Type B pancreatic cell (in vitro differentiated cells): ENCODE measurements around the gene RAB30. TPM values are rescaled to one million over a fixed set of nuclear protein-coding genes. Genes with fewer than 3 reads are reported as not detected.

ENCODE experiments used
- DNase-seq: peaks from one replicate; pipeline ENCODE4 v3.0.0; 2021; ENCODE audit warnings: mixed read lengths; ENCODE audit not compliant: unreplicated experiment; ENCODE audit errors: extremely low spot score
- H3K27ac Mint-ChIP-seq: 2 replicates; pipeline ENCODE4 v1.8.0; 2021; ENCODE audit warnings: mild to moderate bottlenecking, mixed read lengths
- H3K27me3 Mint-ChIP-seq: 2 replicates; pipeline ENCODE4 v1.8.0; 2021; ENCODE audit warnings: mixed read lengths
- H3K36me3 Mint-ChIP-seq: 2 replicates; pipeline ENCODE4 v1.8.0; 2021; ENCODE audit warnings: mixed read lengths
- H3K4me1 Mint-ChIP-seq: one replicate; pipeline ENCODE4 v1.8.0; 2021; ENCODE audit warnings: mixed read lengths; ENCODE audit not compliant: unreplicated experiment
- H3K4me3 Mint-ChIP-seq: 2 replicates; pipeline ENCODE4 v1.8.0; 2021; ENCODE audit warnings: mild to moderate bottlenecking, mixed read lengths
- H3K9me3 Mint-ChIP-seq: 2 replicates; pipeline ENCODE4 v1.8.0; 2021; ENCODE audit warnings: mixed read lengths
- CTCF ChIP-seq: fragments of 200-600 bp; sonication (generic); conservative IDR thresholded peaks from 2 replicates; pipeline ENCODE4 v1.5.0; 2021; ENCODE audit warnings: antibody characterized with exemption, mild to moderate bottlenecking
- total RNA-seq: library from RNA; stranded (reverse); gene quantifications from 2 replicates; pipeline ENCODE4 v1.2.1, GENCODE V29; 2021; ENCODE audit warnings: low replicate concordance

The RAB30 gene
- total RNA-seq, 1 donor from 2014 or later: 13.8 TPM

- Mint-ChIP-seq H3K4me1 (peaks cover 16% of the 10 kb centered on the region), H3K36me3 (peaks cover 7% of the 10 kb centered on the region), H3K27ac (no peak overlapping the region), H3K27me3 (no peaks in the 10 kb centered on the region), H3K4me3 (no peak overlapping the region), H3K9me3 (peaks cover 6% of the 10 kb centered on the region)
- TF ChIP-seq CTCF: no peak
- no peak for DNase-seq
Measured at GRCh38 chr11:83056204-83056603, 15.5 kb downstream of the RAB30 start.

GRCh38 chr11:83054904-83055380 is 16.8 kb downstream of the RAB30 start:
- Mint-ChIP-seq H3K27ac (no peak overlapping the region), H3K4me3 (no peak overlapping the region), H3K36me3 (peaks cover 4% of the 10 kb centered on the region), H3K4me1 (peaks cover 16% of the 10 kb centered on the region), H3K27me3 (no peaks in the 10 kb centered on the region), H3K9me3 (peaks cover 8% of the 10 kb centered on the region)
- DNase-seq: no peak
- TF ChIP-seq CTCF: no peak

GRCh38 chr11:83054001-83054400 is 17.7 kb downstream of the RAB30 start:
- Mint-ChIP-seq H3K27ac (no peak overlapping the region), H3K9me3 (peaks cover 8% of the 10 kb centered on the region), H3K4me1 (peaks cover 16% of the 10 kb centered on the region), H3K27me3 (no peaks in the 10 kb centered on the region), H3K4me3 (no peak overlapping the region), H3K36me3 (peaks cover 4% of the 10 kb centered on the region)
- no peak for TF ChIP-seq CTCF
- DNase-seq: no peak

GRCh38 chr11:83051760-83052671 is 19.7 kb downstream of the RAB30 start:
- Mint-ChIP-seq H3K27ac (peak overlapping the region; percentile 81), H3K9me3 (peaks cover 8% of the 10 kb centered on the region), H3K36me3 (peaks cover 4% of the 10 kb centered on the region), H3K4me3 (peak overlapping the region; percentile 3), H3K4me1 (peaks cover 36% of the 10 kb centered on the region), H3K27me3 (no peaks in the 10 kb centered on the region)
- no peak for TF ChIP-seq CTCF
- no peak for DNase-seq

GRCh38 chr11:83047515-83048225 is 24.0 kb downstream of the RAB30 start:
- DNase-seq: no peak
- Mint-ChIP-seq H3K36me3 (peaks cover 4% of the 10 kb centered on the region), H3K27ac (no peak overlapping the region), H3K4me3 (no peak overlapping the region), H3K9me3 (peaks cover 8% of the 10 kb centered on the region), H3K4me1 (peaks cover 52% of the 10 kb centered on the region), H3K27me3 (no peaks in the 10 kb centered on the region)
- TF ChIP-seq CTCF: no peak
